CD4-positive, alpha-beta T cell treated with Interleukin-6 for 4 hours (primary cell): Measurements from ENCODE around the gene INAFM2.
A peak's percentile ranks its signal among the peaks of the same experiment; 100 is the strongest.

Experiments used
- DNase-seq: peaks from one replicate; pipeline ENCODE4 v3.0.0-alpha.2; 2020; ENCODE audit warnings: mixed read lengths

INAFM2 gene

GRCh38 chr15:40323239-40323952 is at the start of gene INAFM2:
TSS of gene INAFM2 (plus strand) at chr15:40323692. CDS start at chr15:40324056, 364 bp downstream.
- DNase-seq, result peak; percentile 93

GRCh38 chr15:40274350-40275274 is 48.9 kb upstream of the INAFM2 start:
- peak; percentile 91 for DNase-seq

- DNase-seq, result no peak
These were observed 48.0 kb upstream of the INAFM2 start for GRCh38 chr15:40275523-40275922.

GRCh38 chr15:40275954-40276353 is 47.5 kb upstream of the INAFM2 start:
- DNase-seq, result no peak

- DNase-seq, result no peak
These were observed 46.6 kb upstream of the INAFM2 start for GRCh38 chr15:40276927-40277326.

GRCh38 chr15:40277471-40277870 is 46.0 kb upstream of the INAFM2 start:
- DNase-seq, result no peak

GRCh38 chr15:40278026-40278425 is 45.5 kb upstream of the INAFM2 start:
- DNase-seq, result no peak

GRCh38 chr15:40279437-40280141 is 43.9 kb upstream of the INAFM2 start:
- peak; percentile 76 for DNase-seq

- DNase-seq, result no peak
These were observed 43.0 kb upstream of the INAFM2 start for GRCh38 chr15:40280260-40281056.

GRCh38 chr15:40281057-40281800 is 42.3 kb upstream of the INAFM2 start:
- no peak for DNase-seq

GRCh38 chr15:40281801-40282146 is 41.7 kb upstream of the INAFM2 start:
- DNase-seq, result no peak

- DNase-seq, result peak; percentile 66
These were observed 41.2 kb upstream of the INAFM2 start for GRCh38 chr15:40282147-40282868.

- peak; percentile 55 for DNase-seq
These were observed 40.5 kb upstream of the INAFM2 start, which contains the start of gene ANKRD63 for GRCh38 chr15:40282869-40283614. TSS of gene ANKRD63 (minus strand) at chr15:40283064. CDS start at chr15:40282586, 478 bp downstream.

GRCh38 chr15:40283615-40284300 is 39.7 kb upstream of the INAFM2 start:
- DNase-seq, result no peak

- DNase-seq, result no peak
These were observed 38.3 kb upstream of the INAFM2 start for GRCh38 chr15:40285151-40285550.

GRCh38 chr15:40285554-40286011 is 37.9 kb upstream of the INAFM2 start:
- DNase-seq, result no peak

GRCh38 chr15:40286061-40286532 is 37.4 kb upstream of the INAFM2 start:
- no peak for DNase-seq

GRCh38 chr15:40286794-40287193 is 36.7 kb upstream of the INAFM2 start:
- DNase-seq, result no peak

GRCh38 chr15:40287505-40287904 is 36.0 kb upstream of the INAFM2 start:
- DNase-seq, result no peak
